ENCODE data around the gene MOB2. TPM values are rescaled to one million over a fixed set of nuclear protein-coding genes. Genes with fewer than 3 reads are reported as not detected.

MOB2 gene
- total RNA-seq, 2 experiments from 2014 or later = 22.4 to 27.5 TPM

GRCh38 chr11:1476940-1477736, 9.4 kb downstream of the MOB2 start:
- no peaks in the 10 kb centered on the region for H3K4me1 ChIP-seq (ENCODE audit: insufficient read depth, low read length, poor library complexity, severe bottlenecking)
- H3K4me2 ChIP-seq (ENCODE audit: low read length) = no peak overlapping the region
- intact Hi-C loops (cut with micrococcal nuclease; ENCODE audit: unreplicated experiment) = no loop called here
- H2AFZ ChIP-seq (ENCODE audit: low read length) = no peak overlapping the region
- H3K4me3 ChIP-seq (ENCODE audit: low read depth, low read length, poor library complexity, severe bottlenecking) = no peak overlapping the region
- DNase-seq (ENCODE audit: low spot score) = no peak
- no peaks in the 10 kb centered on the region for H3K79me2 ChIP-seq (ENCODE audit: insufficient read depth, low read depth, low read length)
- TF ChIP-seq EZH2phosphoT487 (IDR thresholded peaks at IDR 0.05; ENCODE audit: borderline replicate concordance, low read depth, low read length) (no peak), CTCF (conservative IDR thresholded peaks at IDR 0.05; ENCODE audit: low read length) (no peak)
- BruUV-seq (replicated peaks) = no TSS peak
- H3K36me3 ChIP-seq (ENCODE audit: insufficient read depth, low read length) = no peaks in the 10 kb centered on the region
- H4K20me1 ChIP-seq (ENCODE audit: insufficient read depth, low read length) = no peaks in the 10 kb centered on the region
- POLR2A ChIA-PET = no interaction called here
- H3K9me2 ChIP-seq (ENCODE audit: insufficient read depth, low read length) = no peaks in the 10 kb centered on the region
- H3K9me3 ChIP-seq (ENCODE audit: low read length) = no peaks in the 10 kb centered on the region
- H3K27ac ChIP-seq (ENCODE audit: low read depth, low read length, poor library complexity, severe bottlenecking) = no peak overlapping the region
- CTCF ChIA-PET (ENCODE audit: unreplicated experiment) = no interaction called here

- H4K20me1 ChIP-seq (ENCODE audit: insufficient read depth, low read length) = no peaks in the 10 kb centered on the region
- no TSS peak for BruUV-seq (replicated peaks)
- no peaks in the 10 kb centered on the region for H3K9me2 ChIP-seq (ENCODE audit: insufficient read depth, low read length)
- intact Hi-C loops (cut with micrococcal nuclease; ENCODE audit: unreplicated experiment) = no loop called here
- H3K9me3 ChIP-seq (ENCODE audit: low read length) = no peaks in the 10 kb centered on the region
- DNase-seq (ENCODE audit: low spot score) = no peak
- no peaks in the 10 kb centered on the region for H3K79me2 ChIP-seq (ENCODE audit: insufficient read depth, low read depth, low read length)
- TF ChIP-seq CTCF (conservative IDR thresholded peaks at IDR 0.05; ENCODE audit: low read length) (no peak), EZH2phosphoT487 (IDR thresholded peaks at IDR 0.05; ENCODE audit: borderline replicate concordance, low read depth, low read length) (no peak)
- no peak overlapping the region for H3K27ac ChIP-seq (ENCODE audit: low read depth, low read length, poor library complexity, severe bottlenecking)
- ChIA-PET CTCF (ENCODE audit: unreplicated experiment) (no interaction called here), POLR2A (no interaction called here)
- no peak overlapping the region for H3K4me2 ChIP-seq (ENCODE audit: low read length)
- no peaks in the 10 kb centered on the region for H3K4me1 ChIP-seq (ENCODE audit: insufficient read depth, low read length, poor library complexity, severe bottlenecking)
- H3K4me3 ChIP-seq (ENCODE audit: low read depth, low read length, poor library complexity, severe bottlenecking) = no peak overlapping the region
- no peak overlapping the region for H2AFZ ChIP-seq (ENCODE audit: low read length)
- no peaks in the 10 kb centered on the region for H3K36me3 ChIP-seq (ENCODE audit: insufficient read depth, low read length)
Observed at GRCh38 chr11:1475841-1476240, 10.7 kb downstream of the MOB2 start.

GRCh38 chr11:1473786-1474185, 12.8 kb downstream of the MOB2 start:
- BruUV-seq (replicated peaks) = no TSS peak
- H3K9me3 ChIP-seq (ENCODE audit: low read length) = no peaks in the 10 kb centered on the region
- no peaks in the 10 kb centered on the region for H3K4me1 ChIP-seq (ENCODE audit: insufficient read depth, low read length, poor library complexity, severe bottlenecking)
- H4K20me1 ChIP-seq (ENCODE audit: insufficient read depth, low read length) = no peaks in the 10 kb centered on the region
- no peak for DNase-seq (ENCODE audit: low spot score)
- TF ChIP-seq EZH2phosphoT487 (IDR thresholded peaks at IDR 0.05; ENCODE audit: borderline replicate concordance, low read depth, low read length) (no peak), CTCF (conservative IDR thresholded peaks at IDR 0.05; ENCODE audit: low read length) (no peak)
- POLR2A ChIA-PET = no interaction called here
- H3K27ac ChIP-seq (ENCODE audit: low read depth, low read length, poor library complexity, severe bottlenecking) = no peak overlapping the region
- intact Hi-C loops (cut with micrococcal nuclease; ENCODE audit: unreplicated experiment) = no loop called here
- no peak overlapping the region for H2AFZ ChIP-seq (ENCODE audit: low read length)
- H3K36me3 ChIP-seq (ENCODE audit: insufficient read depth, low read length) = no peaks in the 10 kb centered on the region
- CTCF ChIA-PET (ENCODE audit: unreplicated experiment) = no interaction called here
- no peak overlapping the region for H3K4me2 ChIP-seq (ENCODE audit: low read length)
- no peaks in the 10 kb centered on the region for H3K9me2 ChIP-seq (ENCODE audit: insufficient read depth, low read length)
- no peak overlapping the region for H3K4me3 ChIP-seq (ENCODE audit: low read depth, low read length, poor library complexity, severe bottlenecking)
- H3K79me2 ChIP-seq (ENCODE audit: insufficient read depth, low read depth, low read length) = no peaks in the 10 kb centered on the region
